Esophagus muscularis mucosa (tissue), 4 donors: ENCODE data around the gene SPIRE1.

ENCODE experiments used
- EP300 ChIP-seq: sonication (generic); formaldehyde crosslinking; IDR thresholded peaks from one replicate; pipeline ENCODE4 v1.6.1; 2017; ENCODE audit warnings: antibody characterized with exemption
- POLR2AphosphoS5 ChIP-seq, 2 donors: sonication (generic); formaldehyde crosslinking; IDR thresholded peaks; one replicate each; pipeline ENCODE4 v1.6.1; 2017; ENCODE audit warnings: antibody characterized with exemption in 2 of 2
- TF ChIP-seq, protein P1 (sequence below), 3 experiments: fragments of 200-600 bp in 2 of 3; fragments of 450-650 bp in 1 of 3; sonication (generic) in 2 of 3; IDR thresholded peaks; one replicate each; pipeline ENCODE4 v1.5.1; 2017 to 2019; ENCODE audit warnings: antibody characterized with exemption in 3 of 3, mild to moderate bottlenecking in 2 of 3, moderate library complexity in 1 of 3

DNA sequence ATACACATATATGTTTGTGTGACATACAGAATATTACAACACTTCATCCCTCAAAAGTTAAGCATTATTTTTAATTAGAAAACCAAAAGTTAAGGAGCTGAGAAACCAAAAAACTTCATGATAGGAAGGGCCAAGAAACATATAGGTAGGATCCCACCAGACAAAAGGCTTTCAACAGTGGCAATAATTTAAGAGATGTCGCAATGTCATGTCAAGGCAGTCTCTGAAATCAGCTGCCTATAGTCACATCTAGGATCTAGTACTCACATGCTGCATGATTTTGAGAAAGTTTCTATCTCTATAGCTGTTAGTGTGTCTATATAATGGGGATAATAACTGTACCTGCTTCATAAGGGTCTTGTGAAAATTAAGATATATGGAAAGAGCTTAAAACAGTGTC, 72.7 kb downstream of the SPIRE1 start:
- TF ChIP-seq, protein P1, sequence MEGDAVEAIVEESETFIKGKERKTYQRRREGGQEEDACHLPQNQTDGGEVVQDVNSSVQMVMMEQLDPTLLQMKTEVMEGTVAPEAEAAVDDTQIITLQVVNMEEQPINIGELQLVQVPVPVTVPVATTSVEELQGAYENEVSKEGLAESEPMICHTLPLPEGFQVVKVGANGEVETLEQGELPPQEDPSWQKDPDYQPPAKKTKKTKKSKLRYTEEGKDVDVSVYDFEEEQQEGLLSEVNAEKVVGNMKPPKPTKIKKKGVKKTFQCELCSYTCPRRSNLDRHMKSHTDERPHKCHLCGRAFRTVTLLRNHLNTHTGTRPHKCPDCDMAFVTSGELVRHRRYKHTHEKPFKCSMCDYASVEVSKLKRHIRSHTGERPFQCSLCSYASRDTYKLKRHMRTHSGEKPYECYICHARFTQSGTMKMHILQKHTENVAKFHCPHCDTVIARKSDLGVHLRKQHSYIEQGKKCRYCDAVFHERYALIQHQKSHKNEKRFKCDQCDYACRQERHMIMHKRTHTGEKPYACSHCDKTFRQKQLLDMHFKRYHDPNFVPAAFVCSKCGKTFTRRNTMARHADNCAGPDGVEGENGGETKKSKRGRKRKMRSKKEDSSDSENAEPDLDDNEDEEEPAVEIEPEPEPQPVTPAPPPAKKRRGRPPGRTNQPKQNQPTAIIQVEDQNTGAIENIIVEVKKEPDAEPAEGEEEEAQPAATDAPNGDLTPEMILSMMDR (IDR thresholded peaks at IDR 0.05) = no peak
- no peak for TF ChIP-seq POLR2AphosphoS5 (IDR thresholded peaks at IDR 0.05)
- TF ChIP-seq EP300 = no peak
